Mesodermal cell (in vitro differentiated cells): ENCODE data around the gene COX7A1.

Experiments
- H3K27ac ChIP-seq: 2 replicates; pipeline ENCODE4 v1.7.0; 2013; ENCODE audit warnings: mild to moderate bottlenecking, low read depth, low read length, moderate library complexity; ENCODE audit not compliant: severe bottlenecking
- H3K36me3 ChIP-seq: 2 replicates; pipeline ENCODE4 v1.7.1; 2013; ENCODE audit warnings: mild to moderate bottlenecking, low read length, moderate library complexity; ENCODE audit not compliant: control insufficient read depth, insufficient read depth
- H3K4me1 ChIP-seq: one replicate; pipeline ENCODE4 v1.7.1; 2013; ENCODE audit warnings: mild to moderate bottlenecking, low read length; ENCODE audit not compliant: insufficient read depth, control insufficient read depth, poor library complexity, severe bottlenecking
- H3K4me3 ChIP-seq: 2 replicates; pipeline ENCODE4 v1.7.0; 2013; ENCODE audit warnings: low read length, control low read depth, mild to moderate bottlenecking; ENCODE audit not compliant: insufficient read depth, poor library complexity, severe bottlenecking; ENCODE audit errors: extremely low read depth
- H3K9me3 ChIP-seq: 2 replicates; pipeline ENCODE4 v1.7.1; 2013; ENCODE audit warnings: mild to moderate bottlenecking, low read length, moderate library complexity; ENCODE audit not compliant: control insufficient read depth
- WGBS, 2 experiments: methylation state at CpG; one replicate each; pipeline ENCODE4 v1.1.5; 2013; ENCODE audit warnings: missing lambda C conversion rate in 2 of 2; ENCODE audit not compliant: insufficient coverage in 2 of 2; 5-methylcytosine and 5-hydroxymethylcytosine counted together

COX7A1 gene

DNA sequence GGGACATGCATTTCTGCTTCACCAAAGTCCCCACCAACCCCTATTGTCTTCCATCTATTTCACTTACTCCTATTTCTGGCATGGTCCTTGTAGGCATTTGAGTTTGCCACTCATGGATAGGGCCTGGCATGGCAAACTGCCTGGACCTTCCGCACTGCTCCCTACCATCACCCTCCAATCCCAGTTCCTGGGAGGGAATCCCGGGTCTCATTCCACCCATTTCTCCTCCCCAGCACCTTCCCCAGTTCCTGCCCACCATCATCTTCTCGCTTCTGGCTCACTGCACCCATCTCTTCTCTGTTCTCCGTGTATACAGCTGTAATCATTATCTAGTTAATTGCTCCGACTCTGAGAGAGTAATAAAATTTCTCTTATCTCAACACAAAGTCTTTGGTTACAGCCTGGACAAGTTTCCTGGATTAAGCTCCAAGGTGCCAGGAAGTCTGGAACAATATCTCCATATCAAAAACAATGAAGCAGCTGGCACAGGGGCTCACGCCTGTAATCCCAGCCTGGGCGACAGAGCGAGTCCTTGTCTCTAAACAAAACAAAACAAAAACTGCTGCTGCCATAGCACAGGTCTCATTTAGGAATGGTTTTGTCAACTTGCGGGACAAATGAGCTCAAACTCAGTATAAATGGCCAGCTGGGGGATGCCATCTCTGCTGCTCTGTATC lies 17.0 kb upstream of the COX7A1 start:
- WGBS, 2 experiments: 90% methylated on average over 7 to 9 of the region's 9 CpGs
- Histone ChIP-seq H3K4me1 (peaks cover 4% of the 10 kb centered on the region), H3K27ac (peak overlapping the region; percentile 71), H3K4me3 (no peak overlapping the region), H3K36me3 (peaks cover 18% of the 10 kb centered on the region), H3K9me3 (no peaks in the 10 kb centered on the region)

DNA sequence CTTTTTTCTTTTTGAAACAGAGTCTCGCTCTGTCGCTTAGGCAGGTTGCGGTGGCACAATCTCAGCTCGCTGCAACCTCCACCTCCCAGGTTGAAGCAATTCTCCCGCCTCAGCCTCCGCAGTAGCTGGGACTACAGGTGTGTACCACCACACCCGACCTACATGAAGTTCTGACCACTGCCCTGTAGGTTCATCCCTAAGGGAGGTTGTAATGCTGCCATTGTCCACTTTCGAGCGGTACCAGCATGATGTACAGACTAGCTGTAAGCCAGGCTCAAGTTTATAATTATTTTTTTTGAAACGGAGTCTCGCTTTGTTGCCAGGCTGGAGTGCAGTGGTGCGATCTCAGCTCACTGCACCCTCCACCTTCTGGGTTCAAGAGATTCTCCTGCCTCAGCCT lies 11.6 kb upstream of the COX7A1 start:
- Histone ChIP-seq H3K27ac (no peak overlapping the region), H3K36me3 (peaks cover 34% of the 10 kb centered on the region), H3K4me1 (no peaks in the 10 kb centered on the region), H3K4me3 (no peak overlapping the region), H3K9me3 (no peaks in the 10 kb centered on the region)
- 91 to 96% methylated on average over 8 to 12 of the region's 12 CpGs for WGBS, 2 experiments

DNA sequence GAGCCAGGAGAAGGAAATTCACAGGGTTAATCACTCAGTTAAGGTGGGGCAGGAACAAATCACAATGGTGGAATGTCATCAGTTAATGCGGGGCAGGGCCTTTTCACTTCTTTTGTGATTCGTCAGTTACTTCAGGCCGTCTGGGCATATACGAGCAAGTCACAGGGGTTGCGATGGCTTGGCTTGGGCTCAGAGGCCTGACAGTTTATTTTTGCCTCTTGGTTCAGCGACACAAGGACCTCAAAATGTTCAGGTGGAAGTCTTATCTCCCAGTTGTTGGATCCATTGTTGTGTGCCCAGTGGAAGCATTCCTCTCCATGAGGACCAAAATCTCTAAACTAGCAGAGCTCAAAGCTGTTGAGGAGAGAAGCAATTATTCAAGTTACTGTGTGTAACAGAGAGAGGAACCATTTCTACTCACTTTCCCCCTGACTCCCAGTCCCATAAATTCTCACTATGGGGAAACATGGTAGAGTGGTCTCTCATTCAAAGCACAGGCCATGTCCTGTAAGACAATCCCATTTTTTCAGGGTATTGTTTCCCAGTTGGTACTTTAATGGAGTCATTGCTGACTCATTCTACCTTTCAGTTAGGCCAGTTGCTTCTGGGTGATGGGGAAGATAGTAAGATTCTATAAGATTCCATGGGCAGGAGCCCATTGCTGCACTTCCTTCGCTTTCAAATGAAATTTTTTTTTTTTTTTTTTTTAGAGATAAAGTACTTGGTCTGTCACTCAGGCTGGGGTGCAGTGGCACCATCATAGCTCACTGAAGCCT lies 8.8 kb upstream of the COX7A1 start:
- WGBS, 2 experiments: 73 to 74% methylated on average over 6 to 7 of the region's 7 CpGs
- H3K4me3 ChIP-seq: no peak overlapping the region
- H3K27ac ChIP-seq: no peak overlapping the region

DNA sequence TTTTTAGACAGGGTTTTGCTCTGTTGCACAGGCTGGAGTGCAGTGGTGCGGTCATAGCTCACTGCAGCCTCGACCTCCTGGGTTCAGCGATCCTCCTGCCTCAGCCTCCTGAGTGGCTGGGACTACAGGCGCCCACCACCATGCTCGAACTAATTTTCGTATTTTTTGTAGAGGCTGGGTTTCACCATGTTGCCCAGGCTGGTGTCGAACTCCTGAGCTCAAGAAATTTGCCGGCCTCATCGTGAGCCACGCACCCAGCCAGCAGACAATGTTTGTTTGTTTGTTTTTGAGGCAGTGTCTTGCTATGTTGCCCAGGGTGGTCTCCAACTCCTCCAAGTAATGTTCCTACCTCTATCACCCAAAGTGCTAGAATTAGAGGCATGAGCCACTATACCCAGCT lies 879 bp upstream of the COX7A1 start:
- Histone ChIP-seq H3K4me1 (no peaks in the 10 kb centered on the region), H3K36me3 (peaks cover 57% of the 10 kb centered on the region), H3K9me3 (no peaks in the 10 kb centered on the region), H3K4me3 (no peak overlapping the region), H3K27ac (no peak overlapping the region)
- 98% methylated on average over 6 to 7 of the region's 10 CpGs for WGBS, 2 experiments

More for the DNA sequence above, 8.8 kb upstream of the COX7A1 start:
- no peaks in the 10 kb centered on the region for H3K4me1 ChIP-seq
- H3K9me3 ChIP-seq: no peaks in the 10 kb centered on the region
- H3K36me3 ChIP-seq: peaks cover 24% of the 10 kb centered on the region

GRCh38 chr19:36152019-36152351 lies 262 bp downstream of the COX7A1 start:
- no peaks in the 10 kb centered on the region for H3K9me3 ChIP-seq
- H3K27ac ChIP-seq: no peak overlapping the region
- H3K4me3 ChIP-seq: no peak overlapping the region
- H3K36me3 ChIP-seq: peaks cover 69% of the 10 kb centered on the region
- WGBS, 2 experiments: 98 to 99% methylated on average over 12 to 16 of the region's 16 CpGs
- H3K4me1 ChIP-seq: no peaks in the 10 kb centered on the region

GRCh38 chr19:36151144-36152018 lies 866 bp downstream of the COX7A1 start:
- Histone ChIP-seq H3K4me1 (no peaks in the 10 kb centered on the region), H3K36me3 (peaks cover 75% of the 10 kb centered on the region), H3K4me3 (no peak overlapping the region), H3K9me3 (no peaks in the 10 kb centered on the region), H3K27ac (no peak overlapping the region)
- 91 to 95% methylated on average over 23 to 33 of the region's 47 CpGs for WGBS, 2 experiments

- Histone ChIP-seq H3K4me3 (no peak overlapping the region), H3K9me3 (no peaks in the 10 kb centered on the region), H3K4me1 (no peaks in the 10 kb centered on the region), H3K36me3 (peaks cover 83% of the 10 kb centered on the region), H3K27ac (no peak overlapping the region)
- 83 to 100% methylated on average over 1 to 2 of the region's 5 CpGs for WGBS, 2 experiments
Observed at GRCh38 chr19:36150586-36150985, 1.7 kb downstream of the COX7A1 start.

DNA sequence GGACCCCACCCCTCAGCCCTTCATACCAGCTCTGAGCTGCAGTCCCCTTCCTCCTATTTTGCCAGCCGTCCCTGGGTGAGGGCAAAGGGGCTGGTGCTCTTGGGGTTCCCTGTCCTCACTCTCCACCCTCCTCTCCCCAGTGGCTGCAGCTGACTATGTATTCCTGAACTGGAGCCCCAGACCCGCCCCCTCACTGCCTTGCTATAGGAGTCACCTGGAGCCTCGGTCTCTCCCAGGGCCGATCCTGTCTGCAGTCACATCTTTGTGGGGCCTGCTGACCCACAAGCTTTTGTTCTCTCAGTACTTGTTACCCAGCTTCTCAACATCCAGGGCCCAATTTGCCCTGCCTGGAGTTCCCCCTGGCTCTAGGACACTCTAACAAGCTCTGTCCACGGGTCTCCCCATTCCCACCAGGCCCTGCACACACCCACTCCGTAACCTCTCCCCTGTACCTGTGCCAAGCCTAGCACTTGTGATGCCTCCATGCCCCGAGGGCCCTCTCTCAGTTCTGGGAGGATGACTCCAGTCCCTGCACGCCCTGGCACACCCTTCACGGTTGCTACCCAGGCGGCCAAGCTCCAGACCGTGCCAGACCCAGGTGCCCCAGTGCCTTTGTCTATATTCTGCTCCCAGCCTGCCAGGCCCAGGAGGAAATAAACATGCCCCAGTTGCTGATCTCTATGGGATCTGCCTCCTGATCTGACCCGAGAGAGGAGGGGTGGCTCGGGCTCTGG lies 2.4 kb downstream of the COX7A1 start:
- peaks cover 90% of the 10 kb centered on the region for H3K36me3 ChIP-seq
- no peaks in the 10 kb centered on the region for H3K4me1 ChIP-seq
- no peaks in the 10 kb centered on the region for H3K9me3 ChIP-seq
- H3K27ac ChIP-seq: no peak overlapping the region
- H3K4me3 ChIP-seq: no peak overlapping the region
- WGBS, 2 experiments: 94 to 95% methylated on average over 13 of the region's 13 CpGs

- Histone ChIP-seq H3K4me1 (peaks cover 6% of the 10 kb centered on the region), H3K9me3 (no peaks in the 10 kb centered on the region), H3K27ac (no peak overlapping the region), H3K36me3 (peaks cover 78% of the 10 kb centered on the region), H3K4me3 (no peak overlapping the region)
- 96 to 100% methylated on average over 5 of the region's 6 CpGs for WGBS, 2 experiments
Observed at GRCh38 chr19:36144624-36145023, 7.6 kb downstream of the COX7A1 start.

DNA sequence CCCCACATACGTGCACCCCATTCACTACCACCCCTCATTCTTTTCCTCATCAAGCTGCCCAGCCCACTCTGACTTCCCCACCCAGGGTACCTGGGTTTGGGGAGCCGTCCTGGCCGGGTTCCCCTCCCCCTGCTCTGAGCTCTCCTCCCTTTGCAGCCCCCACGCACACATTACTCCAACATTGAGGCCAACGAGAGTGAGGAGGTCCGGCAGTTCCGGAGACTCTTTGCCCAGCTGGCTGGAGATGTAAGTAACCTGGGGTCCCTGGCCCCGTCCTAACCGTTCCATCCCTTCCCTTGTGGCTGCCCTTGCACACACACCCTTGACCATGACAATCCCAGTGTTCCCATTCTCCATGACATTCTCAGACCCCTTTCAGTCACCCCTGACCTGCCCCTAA lies 9.8 kb downstream of the COX7A1 start:
- Histone ChIP-seq H3K27ac (no peak overlapping the region), H3K4me3 (no peak overlapping the region), H3K9me3 (no peaks in the 10 kb centered on the region), H3K36me3 (peaks cover 58% of the 10 kb centered on the region), H3K4me1 (peaks cover 9% of the 10 kb centered on the region)
- 94 to 99% methylated on average over 7 to 8 of the region's 9 CpGs for WGBS, 2 experiments
